Esophagus muscularis mucosa (tissue), 4 donors: ENCODE results near the gene CCM2. TPM values are rescaled to one million over a fixed set of nuclear protein-coding genes. Genes with fewer than 3 reads are reported as not detected.

Source experiments
- DNase-seq: peaks from one replicate; pipeline ENCODE4 v3.0.0-alpha.2; 2017; ENCODE audit errors: extremely low spot score
- H3K27ac ChIP-seq, 4 donors: fragments of 200-600 bp; sonication (generic); replicated peaks in 1 of 4; 1 replicate in 3 of 4; 2 replicates in 1 of 4; pipeline ENCODE4 v1.5.1; 2016 to 2019; ENCODE audit warnings: mild to moderate bottlenecking in 1 of 4
- H3K27me3 ChIP-seq, 4 donors: fragments of 200-600 bp; sonication (generic); one replicate each; pipeline versions ENCODE4 v1.5.1 to v1.6.0; 2016 to 2019
- H3K36me3 ChIP-seq, 4 donors: fragments of 200-600 bp; sonication (generic); one replicate each; pipeline ENCODE4 v1.5.1; 2016 to 2019
- H3K4me1 ChIP-seq, 4 donors: fragments of 200-600 bp; sonication (generic); one replicate each; pipeline ENCODE4 v1.5.1; 2016 to 2019
- H3K4me3 ChIP-seq, 4 donors: fragments of 200-600 bp; sonication (generic); 1 replicate in 2 of 4; 2 replicates in 2 of 4; pipeline ENCODE4 v1.5.1; 2016 to 2019; ENCODE audit warnings: mild to moderate bottlenecking in 4 of 4, moderate library complexity in 1 of 4
- H3K9me3 ChIP-seq, 4 donors: fragments of 200-600 bp; sonication (generic); 1 replicate in 3 of 4; 2 replicates in 1 of 4; pipeline ENCODE4 v1.5.1; 2016 to 2019
- CTCF ChIP-seq, 3 experiments: fragments of 200-600 bp in 2 of 3; fragments of 450-650 bp in 1 of 3; sonication (generic) in 2 of 3; IDR thresholded peaks; one replicate each; pipeline ENCODE4 v1.5.1; 2017 to 2019; ENCODE audit warnings: antibody characterized with exemption in 3 of 3, mild to moderate bottlenecking in 2 of 3, moderate library complexity in 1 of 3
- EP300 ChIP-seq: sonication (generic); formaldehyde crosslinking; IDR thresholded peaks from one replicate; pipeline ENCODE4 v1.6.1; 2017; ENCODE audit warnings: antibody characterized with exemption
- POLR2A ChIP-seq: fragments of 450-650 bp; IDR thresholded peaks from one replicate; pipeline ENCODE4 v1.6.1; 2017; ENCODE audit warnings: antibody characterized with exemption, moderate library complexity, mild to moderate bottlenecking, low read depth
- POLR2AphosphoS5 ChIP-seq, 2 donors: sonication (generic); formaldehyde crosslinking; IDR thresholded peaks; one replicate each; pipeline ENCODE4 v1.6.1; 2017; ENCODE audit warnings: antibody characterized with exemption in 2 of 2
- WGBS: methylation state at CpG from one replicate; pipeline ENCODE4 v1.1.5; 2018; 5-methylcytosine and 5-hydroxymethylcytosine counted together
- intact Hi-C: fragments of 100-400 bp; cut with DNase I; formaldehyde crosslinking; loops from one replicate; pipeline ENCODE4 v1.15.1; 2023
- small RNA-seq, 3 donors: library from RNA; depleted of rRNA; stranded (forward); fragments of <200 nt; gene quantifications; one replicate each; pipeline ENCODE3, GENCODE V24; 2016
- total RNA-seq, 4 donors: library from RNA; depleted of rRNA; stranded (reverse); fragments of >200 nt; gene quantifications; one replicate each; pipeline versions ENCODE4 v1.1.0 to v1.2.1, GENCODE V29; 2016

Gene CCM2
- total RNA-seq, 4 donors from 2014 or later: 40.3 to 61.7 (median 49.4) TPM

GRCh38 chr7:45123913-45124710 lies 124.1 kb downstream of the CCM2 start:
- Histone ChIP-seq H3K9me3 (no peaks in the 10 kb centered on the region), H3K4me1 (no peaks in the 10 kb centered on the region), H3K27ac (no peak overlapping the region), H3K36me3 (no peaks in the 10 kb centered on the region), H3K4me3 (no peak overlapping the region), H3K27me3 (peaks cover 0 to 3% (median 0%) of the 10 kb centered on the region in 4 donors)
- intact Hi-C loops: loop anchor here (10.0 kb wide), 1 partner anchor 249 kb away; no protein-coding TSS in a partner anchor
- no peak for DNase-seq
- no peak for TF ChIP-seq EP300
- no peak for TF ChIP-seq CTCF (IDR thresholded peaks at IDR 0.05)
- TF ChIP-seq POLR2A: no peak
- TF ChIP-seq POLR2AphosphoS5 (IDR thresholded peaks at IDR 0.05): no peak
- 79% methylated on average over 9 of the region's 12 CpGs for WGBS

GRCh38 chr7:45125193-45125904 lies 125.3 kb downstream of the CCM2 start:
- 92% methylated on average over 11 of the region's 11 CpGs for WGBS
- no peaks in the 10 kb centered on the region for H3K27me3 ChIP-seq
- TF ChIP-seq POLR2AphosphoS5 (IDR thresholded peaks at IDR 0.05) (no peak), EP300 (no peak), CTCF (IDR thresholded peaks at IDR 0.05) (no peak)
- no peaks in the 10 kb centered on the region for H3K36me3 ChIP-seq
- H3K27ac ChIP-seq: no peak overlapping the region
- H3K4me1 ChIP-seq: no peaks in the 10 kb centered on the region
- no peaks in the 10 kb centered on the region for H3K9me3 ChIP-seq
- no peak for DNase-seq
- intact Hi-C loops: loop anchor here (10.0 kb wide), 1 partner anchor 251 kb away; no protein-coding TSS in a partner anchor
- H3K4me3 ChIP-seq: no peak overlapping the region

Small RNAs within 50 kb of the gene (small RNA-seq; reads per million reads assigned to genes)
- gene SNORA5A (1.5 to 6.6 (median 2.8) reads per million in 3 donors), gene SNORA5B (0 reads per million in 3 donors), gene SNORA5C (58.0 to 270 (median 66.2) reads per million in 3 donors)

Other genes with a start within 250 kb of the CCM2 start
- gene PPIA, start 203.5 kb upstream of the CCM2 start, total RNA-seq: 1,000 to 10,000 TPM; 1,223 to 1,666 (median 1,462) TPM
- 100 to 1,000 TPM; 175 to 227 (median 203) TPM for gene H2AZ2, start 152.1 kb upstream of the CCM2 start, total RNA-seq
- 10 to 100 TPM; 40.9 to 50.2 (median 46.3) TPM for gene PURB, start 114.7 kb upstream of the CCM2 start, total RNA-seq
- gene MYO1G, start 21.2 kb upstream of the CCM2 start, total RNA-seq: 1 to 10 TPM in 3 of 4 donors, under 1 TPM in 1; 0.78 to 6.8 (median 3.1) TPM
- gene NACAD, start 88.8 kb downstream of the CCM2 start, total RNA-seq: 10 to 100 TPM in 2 of 4 donors, 1 to 10 TPM in 2; 7.3 to 15.5 (median 10.8) TPM
- 10 to 100 TPM; 45.7 to 60.1 (median 53.7) TPM for gene TBRG4, start 111.5 kb downstream of the CCM2 start, total RNA-seq
- gene RAMP3, start 157.6 kb downstream of the CCM2 start, total RNA-seq: 100 to 1,000 TPM in 2 of 4 donors, 10 to 100 TPM in 2; 30.7 to 112 (median 77.2) TPM